H4 (cell line): Measurements from ENCODE around the gene ALG8. TPM values are rescaled to one million over a fixed set of nuclear protein-coding genes. Genes with fewer than 3 reads are reported as not detected.
"Not testable (repeated sequence)": the region's sequence is repeated elsewhere in the genome, so short reads cannot be mapped to it uniquely, and the experiment has no call there.

Experiments
- DNase-seq: peaks from one replicate; pipeline ENCODE4 v3.0.0-alpha.2; 2015; ENCODE audit warnings: low spot score
- total RNA-seq: library from RNA; depleted of rRNA; stranded (reverse); fragments of >200 nt; shearing (Covaris generic); gene quantifications from 2 replicates; pipeline ENCODE4 v1.2.3, GENCODE V29; 2014; rRNA removed

The ALG8 gene
- total RNA-seq, 1 experiment from 2014 or later: 116 TPM

DNA sequence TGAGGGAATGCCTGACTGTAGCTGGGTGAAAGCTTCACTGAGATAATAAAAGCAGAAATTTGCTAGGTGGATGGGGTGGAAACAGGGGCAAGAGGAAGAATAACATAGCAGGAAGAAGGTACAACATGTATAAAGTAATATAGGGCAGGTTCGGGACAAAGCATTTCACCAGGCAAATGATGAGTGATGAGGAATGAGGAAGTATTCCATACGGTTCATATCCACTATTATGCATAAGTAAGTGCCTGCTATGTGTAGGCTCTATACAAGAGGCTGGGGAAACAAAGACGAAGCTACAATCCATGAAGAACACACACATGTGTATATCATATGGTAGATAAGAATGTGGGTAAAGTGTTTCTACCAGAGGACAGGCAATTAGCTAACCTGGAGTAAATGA is 67.7 kb downstream of the ALG8 start:
- DNase-seq: no peak

GRCh38 chr11:78070621-78071020 is 68.8 kb downstream of the ALG8 start:
- DNase-seq: no peak

GRCh38 chr11:78069465-78069864 is 70.0 kb downstream of the ALG8 start:
- DNase-seq: no peak

DNA sequence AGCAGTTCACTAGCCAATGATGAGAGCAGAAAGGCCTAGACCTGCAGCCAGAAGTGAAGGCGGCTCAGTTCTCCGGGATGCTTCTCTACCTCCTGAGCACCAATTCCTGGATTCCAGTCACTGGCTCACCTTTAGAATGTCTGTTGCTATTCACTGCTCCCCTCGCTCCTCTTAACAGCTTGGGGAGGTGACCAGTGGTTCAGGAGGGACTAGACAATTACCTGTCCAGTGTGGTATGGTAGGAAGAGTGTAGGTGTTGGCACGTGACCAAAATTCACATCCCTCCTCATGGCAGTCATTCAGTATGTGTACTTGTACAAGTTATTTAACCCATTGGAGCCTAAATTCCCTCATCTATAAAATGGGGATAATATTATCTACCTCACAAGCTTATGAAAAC is 71.7 kb downstream of the ALG8 start:
- no peak for DNase-seq

- DNase-seq: no peak
Observed at GRCh38 chr11:78066471-78066870, 73.0 kb downstream of the ALG8 start.

GRCh38 chr11:78065203-78065602 is 74.2 kb downstream of the ALG8 start:
- DNase-seq: no peak

GRCh38 chr11:78063440-78064181 is 75.8 kb downstream of the ALG8 start, which contains the start of gene THRSP:
Gene THRSP (plus strand): TSS chr11:78063861. CDS start chr11:78063882, 21 bp downstream.
- no peak for DNase-seq

GRCh38 chr11:78062671-78063070 is 76.8 kb downstream of the ALG8 start:
- no peak for DNase-seq

- no peak for DNase-seq
Observed at GRCh38 chr11:78061921-78062311, 77.5 kb downstream of the ALG8 start.

- DNase-seq: no peak
Observed at GRCh38 chr11:78061088-78061920, 78.1 kb downstream of the ALG8 start.

DNA sequence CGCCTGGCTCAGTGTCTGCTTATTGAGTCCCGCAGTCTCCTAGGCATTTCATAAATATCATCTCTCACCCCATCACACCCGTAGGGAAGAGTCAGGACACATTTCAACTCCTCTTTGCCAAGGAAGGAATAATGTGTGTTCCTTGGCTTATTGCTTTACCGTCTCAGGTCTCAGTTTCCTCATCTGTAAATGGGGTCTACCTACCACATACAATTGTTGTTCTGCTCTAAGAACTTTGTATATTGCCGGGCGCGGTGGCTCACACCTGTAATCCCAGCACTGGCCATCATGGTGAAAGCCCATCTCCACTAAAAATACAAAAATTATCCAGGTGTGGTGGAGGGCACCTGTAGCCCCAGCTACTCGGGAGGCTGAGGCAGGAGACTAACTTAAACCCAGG is 78.9 kb downstream of the ALG8 start:
- DNase-seq: no peak

GRCh38 chr11:78059749-78060328 is 79.6 kb downstream of the ALG8 start:
- DNase-seq: not testable (repeated sequence)

DNA sequence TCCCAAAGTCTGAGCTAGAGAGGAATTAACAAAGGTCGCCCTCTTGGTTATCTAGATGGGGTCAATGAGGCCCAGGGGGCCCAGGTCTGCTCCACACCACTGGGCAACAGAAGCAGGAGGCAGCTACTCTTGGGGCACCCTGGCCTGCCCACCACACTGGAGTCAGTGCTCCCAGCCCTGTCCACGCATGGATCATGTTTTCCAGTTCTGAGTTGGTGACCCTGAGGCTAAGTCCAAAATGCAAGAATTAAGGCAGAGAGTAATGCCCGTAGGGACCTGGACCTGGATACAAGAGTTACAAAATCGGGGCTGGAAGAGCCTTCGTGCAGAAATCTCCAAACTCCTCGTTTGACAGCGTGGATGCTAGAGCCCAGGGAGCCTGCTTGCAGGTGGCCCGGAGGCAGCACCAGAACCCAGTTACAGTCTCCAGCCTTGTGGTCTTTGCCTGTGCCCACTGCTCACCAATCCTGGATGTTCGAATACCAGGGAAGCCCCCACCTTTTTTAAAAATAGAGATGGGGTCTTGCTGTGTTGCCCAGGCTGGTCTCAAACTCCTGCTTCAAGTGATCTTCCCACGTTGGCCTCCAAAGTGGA is 81.9 kb downstream of the ALG8 start:
- no peak for DNase-seq

DNA sequence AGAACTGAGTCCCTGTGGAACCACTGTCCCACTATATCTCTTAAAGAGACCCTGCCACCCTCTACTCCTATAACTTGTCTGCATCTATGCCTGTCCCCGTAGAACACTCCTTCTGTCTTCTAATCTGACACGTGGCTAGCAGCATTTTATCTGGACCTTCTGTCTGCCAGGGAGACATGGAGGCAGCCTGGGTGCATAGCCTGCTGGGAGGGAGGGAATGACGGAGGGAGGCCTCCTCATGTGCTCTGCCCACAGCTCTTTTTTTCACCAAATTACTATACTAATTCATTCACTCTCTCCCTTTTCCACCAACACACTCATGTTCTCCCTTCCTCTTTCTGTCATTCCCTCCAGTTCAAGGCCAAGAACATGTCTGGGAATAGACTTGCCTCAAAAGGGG is 83.3 kb downstream of the ALG8 start:
- no peak for DNase-seq

GRCh38 chr11:78054971-78055370 is 84.5 kb downstream of the ALG8 start:
- DNase-seq: no peak

DNA sequence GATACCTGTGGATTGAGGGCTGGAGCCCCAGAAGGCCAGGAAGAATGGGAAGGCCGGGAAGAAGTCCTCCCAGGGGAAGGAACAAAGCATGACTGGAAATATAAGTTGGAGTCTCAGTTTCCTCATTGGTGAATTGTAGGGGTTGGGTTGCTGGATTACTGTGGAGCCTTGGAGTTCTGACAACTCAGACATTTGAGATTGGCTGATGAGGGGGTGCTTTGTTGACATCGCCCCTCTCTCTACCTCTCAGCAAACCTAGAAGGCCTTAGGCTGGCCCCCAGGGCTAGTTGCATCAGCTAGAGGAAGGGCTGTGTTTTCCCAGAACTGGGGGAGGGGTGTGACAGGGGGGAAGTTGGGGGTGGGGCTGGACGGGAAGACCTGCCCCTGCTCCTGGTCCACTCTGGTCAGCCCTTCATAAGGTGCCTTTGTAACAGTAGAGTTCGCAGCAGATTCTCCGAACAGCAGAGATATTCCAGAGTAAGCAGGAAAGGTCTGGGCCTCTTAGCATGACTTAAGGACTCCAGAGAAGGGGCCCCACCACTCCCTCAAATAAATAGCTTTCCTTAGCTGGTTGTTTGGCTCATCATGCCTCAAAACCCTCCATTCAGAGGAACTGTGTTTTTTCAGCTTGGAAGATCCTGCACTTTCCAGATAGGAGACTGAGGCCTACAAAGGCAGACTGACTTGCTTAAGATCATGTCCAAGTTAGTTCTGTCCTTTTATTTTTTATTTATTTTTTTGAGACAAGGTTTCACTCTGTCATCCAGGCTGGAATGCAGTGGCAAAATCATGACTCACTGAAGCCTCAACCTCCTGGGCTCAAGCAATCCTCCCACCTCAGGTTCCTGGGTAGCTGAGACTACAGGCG is 88.2 kb downstream of the ALG8 start:
- DNase-seq: peak; percentile 67

Other genes starting within 250 kb of the ALG8 start
- 26.5 and 28.2 TPM in 2 replicates for gene INTS4, start 145.0 kb downstream of the ALG8 start, total RNA-seq
- 0.77 TPM in 1 of 2 replicates, not detected in the other for gene KCTD14, start 116.3 kb downstream of the ALG8 start, total RNA-seq
- gene THRSP, start 75.8 kb downstream of the ALG8 start, total RNA-seq: not detected in 2 replicates
- gene NDUFC2, start 59.8 kb downstream of the ALG8 start, total RNA-seq: 121 and 127 TPM in 2 replicates
- 2.5 and 4.9 TPM in 2 replicates for gene KCTD21, start 49.0 kb upstream of the ALG8 start, total RNA-seq
- 1.5 and 1.7 TPM in 2 replicates for gene USP35, start 49.3 kb upstream of the ALG8 start, total RNA-seq